Epithelial cell of proximal tubule (primary cell): ENCODE measurements around the gene HOXC9. TPM values are rescaled to one million over a fixed set of nuclear protein-coding genes. Genes with fewer than 3 reads are reported as not detected.

ENCODE experiments used
- DNase-seq: peaks from one replicate; pipeline ENCODE4 v3.0.0-alpha.2; 2011; ENCODE audit warnings: low read depth
- H3K4me3 ChIP-seq: 2 replicates; pipeline ENCODE4 v1.5.1; 2011; ENCODE audit warnings: low read depth, mild to moderate bottlenecking, low read length
- total RNA-seq: library from RNA; depleted of rRNA; stranded (reverse); fragments of >200 nt; gene quantifications from 2 replicates; pipeline ENCODE4 v1.2.3, GENCODE V29; 2015
- TF ChIP-seq, protein P1 (sequence below): conservative IDR thresholded peaks from 2 replicates; pipeline ENCODE4 v1.5.1; 2012; ENCODE audit warnings: low read depth, mild to moderate bottlenecking, low read length

Gene HOXC9
- total RNA-seq, 1 donor from 2014 or later: 11.0 TPM

DNA sequence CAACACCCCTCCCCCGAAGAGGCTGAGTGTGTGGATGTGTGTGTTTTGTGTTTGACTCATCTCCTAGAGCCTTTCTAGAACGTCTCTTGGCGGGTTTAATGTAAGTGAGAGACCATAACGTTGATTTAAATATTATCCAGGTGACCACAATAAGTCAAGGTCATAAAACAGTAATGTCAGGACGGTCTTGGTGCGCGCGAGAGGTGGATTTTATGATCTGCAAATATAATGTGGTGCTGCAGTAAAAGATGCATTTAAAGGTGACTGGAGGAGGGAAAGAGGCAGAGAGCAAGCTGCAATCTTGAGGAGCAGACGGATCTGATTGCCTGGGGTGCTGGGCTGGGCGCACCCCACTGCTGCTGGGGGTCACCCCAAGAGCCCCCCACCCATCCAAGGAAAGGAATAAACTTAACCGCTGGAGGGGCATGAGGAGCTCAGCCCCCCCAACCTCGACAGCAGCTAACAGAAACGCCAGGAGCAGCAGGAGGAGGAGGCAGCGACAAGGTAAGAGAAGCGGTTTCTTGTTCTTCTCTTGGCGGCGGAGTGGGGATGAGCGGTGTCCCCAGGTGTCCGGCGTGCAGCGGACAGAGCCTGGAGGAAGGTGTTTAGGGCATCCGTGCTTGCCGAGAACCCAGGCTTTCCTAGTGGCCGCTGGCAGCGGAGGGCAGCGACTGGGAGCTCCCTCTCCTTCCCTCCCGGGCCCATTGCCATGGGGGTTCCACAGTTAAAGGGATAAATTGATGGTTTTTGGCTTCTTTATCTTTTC is 9.5 kb upstream of the HOXC9 start:
- TF ChIP-seq, protein P1, sequence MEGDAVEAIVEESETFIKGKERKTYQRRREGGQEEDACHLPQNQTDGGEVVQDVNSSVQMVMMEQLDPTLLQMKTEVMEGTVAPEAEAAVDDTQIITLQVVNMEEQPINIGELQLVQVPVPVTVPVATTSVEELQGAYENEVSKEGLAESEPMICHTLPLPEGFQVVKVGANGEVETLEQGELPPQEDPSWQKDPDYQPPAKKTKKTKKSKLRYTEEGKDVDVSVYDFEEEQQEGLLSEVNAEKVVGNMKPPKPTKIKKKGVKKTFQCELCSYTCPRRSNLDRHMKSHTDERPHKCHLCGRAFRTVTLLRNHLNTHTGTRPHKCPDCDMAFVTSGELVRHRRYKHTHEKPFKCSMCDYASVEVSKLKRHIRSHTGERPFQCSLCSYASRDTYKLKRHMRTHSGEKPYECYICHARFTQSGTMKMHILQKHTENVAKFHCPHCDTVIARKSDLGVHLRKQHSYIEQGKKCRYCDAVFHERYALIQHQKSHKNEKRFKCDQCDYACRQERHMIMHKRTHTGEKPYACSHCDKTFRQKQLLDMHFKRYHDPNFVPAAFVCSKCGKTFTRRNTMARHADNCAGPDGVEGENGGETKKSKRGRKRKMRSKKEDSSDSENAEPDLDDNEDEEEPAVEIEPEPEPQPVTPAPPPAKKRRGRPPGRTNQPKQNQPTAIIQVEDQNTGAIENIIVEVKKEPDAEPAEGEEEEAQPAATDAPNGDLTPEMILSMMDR: no peak
- no peak for DNase-seq
- H3K4me3 ChIP-seq: peak overlapping the region; percentile 98

DNA sequence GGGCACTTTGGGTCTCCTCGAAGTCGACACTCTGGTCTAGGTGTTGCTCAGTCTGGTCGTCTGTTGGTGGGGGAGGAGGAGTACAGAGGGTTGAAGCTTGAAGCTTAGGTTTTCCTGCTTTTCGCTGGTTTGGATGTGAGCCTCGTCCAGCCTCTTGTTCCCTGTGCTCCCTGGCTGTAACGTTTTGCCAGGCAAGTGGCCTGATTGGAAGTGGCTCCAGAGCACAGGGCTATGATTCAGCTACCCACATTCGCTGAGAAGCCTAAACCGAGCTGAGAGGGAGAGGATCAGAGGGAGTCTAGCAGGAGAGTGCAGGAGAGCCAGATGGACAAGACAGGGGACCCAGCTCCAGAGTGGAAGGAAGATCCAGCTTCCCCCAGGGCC is 8.9 kb upstream of the HOXC9 start:
- peak overlapping the region; percentile 98 for H3K4me3 ChIP-seq
- no peak for DNase-seq
- TF ChIP-seq, protein P1: no peak

DNA sequence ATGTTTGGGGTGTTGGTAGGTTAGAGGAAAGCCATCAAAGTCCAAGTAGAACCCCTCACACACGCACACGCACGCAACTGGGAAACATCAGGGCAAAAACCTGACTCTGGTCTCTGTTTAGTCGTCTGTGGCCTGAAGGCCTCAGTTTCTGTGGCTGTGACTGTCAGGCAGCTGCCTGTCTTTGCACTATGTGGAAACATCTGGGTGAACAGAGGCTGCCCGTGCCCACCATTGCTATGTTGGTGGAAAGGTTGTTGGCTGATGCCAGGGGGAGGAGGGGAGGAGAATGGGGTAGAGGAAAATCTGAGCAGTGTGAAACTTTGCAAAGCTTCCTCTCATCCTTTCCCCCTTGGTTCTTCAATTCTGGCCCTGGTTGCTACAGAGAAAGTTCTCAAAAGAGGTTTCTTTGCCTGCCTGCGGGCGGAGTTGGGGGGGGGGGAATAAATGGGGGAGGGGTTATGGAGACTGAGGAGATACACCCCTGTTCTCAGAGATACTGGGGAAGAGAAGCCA is 7.5 kb upstream of the HOXC9 start:
- TF ChIP-seq, protein P1: no peak

DNA sequence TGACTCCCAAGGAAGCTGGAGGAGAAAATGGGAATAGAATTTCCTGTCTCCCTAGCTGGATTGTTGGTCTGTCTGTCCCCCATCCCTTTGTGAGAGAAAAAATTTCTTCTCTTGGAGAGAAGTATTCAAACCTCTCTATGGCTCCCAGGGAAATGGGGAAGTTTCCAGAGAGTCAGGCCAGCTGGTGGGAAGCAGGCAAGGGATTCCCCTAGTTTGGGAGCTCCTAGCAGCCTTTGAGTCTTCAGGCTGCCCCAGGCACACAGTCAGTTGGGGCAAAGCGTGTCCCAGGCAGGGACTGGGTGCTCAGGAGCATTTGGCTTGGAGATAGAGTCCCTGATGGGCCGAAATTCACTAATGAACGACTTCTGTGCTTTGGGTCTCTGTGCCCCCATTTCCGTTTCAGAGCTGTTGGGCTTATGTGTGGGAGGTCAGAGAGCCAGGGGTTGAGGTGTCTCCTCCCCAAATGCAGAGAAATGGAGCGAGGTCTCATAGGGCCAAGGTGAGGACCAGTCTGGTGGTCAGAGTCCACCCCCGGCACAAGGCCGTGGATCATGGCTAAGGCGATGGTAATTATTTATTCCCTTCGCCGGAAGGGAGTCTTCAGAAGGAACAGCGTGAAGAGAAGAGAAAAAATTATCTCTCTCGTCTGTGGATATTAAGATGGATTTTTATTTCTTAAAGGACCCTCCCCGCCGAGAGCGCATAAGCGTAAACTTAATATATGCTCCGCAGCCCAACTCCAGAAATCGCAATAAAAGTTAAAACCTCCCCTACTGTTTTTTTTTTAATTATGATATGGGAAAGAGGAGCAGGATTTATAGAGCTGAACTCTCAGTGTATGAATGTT is 6.6 kb upstream of the HOXC9 start:
- no peak for DNase-seq
- H3K4me3 ChIP-seq: peak overlapping the region; percentile 84
- TF ChIP-seq, protein P1: no peak

More for the DNA sequence above, 7.5 kb upstream of the HOXC9 start:
- no peak for DNase-seq
- peak overlapping the region; percentile 98 for H3K4me3 ChIP-seq

DNA sequence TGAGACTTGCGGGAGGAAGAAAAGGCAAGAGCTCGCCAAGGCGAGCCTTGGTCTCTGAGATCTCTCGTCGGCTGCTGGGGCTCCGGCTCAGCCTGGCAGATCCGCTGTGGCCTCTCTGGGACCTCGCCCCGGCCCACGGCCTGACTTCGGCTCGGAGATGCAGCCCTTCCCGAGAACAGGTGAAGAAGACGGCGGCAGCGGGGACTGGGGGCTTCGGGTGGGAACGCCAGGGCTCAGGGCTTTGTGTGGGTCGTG is 6.0 kb upstream of the HOXC9 start:
- TF ChIP-seq, protein P1: no peak
- H3K4me3 ChIP-seq: peak overlapping the region; percentile 84
- no peak for DNase-seq

DNA sequence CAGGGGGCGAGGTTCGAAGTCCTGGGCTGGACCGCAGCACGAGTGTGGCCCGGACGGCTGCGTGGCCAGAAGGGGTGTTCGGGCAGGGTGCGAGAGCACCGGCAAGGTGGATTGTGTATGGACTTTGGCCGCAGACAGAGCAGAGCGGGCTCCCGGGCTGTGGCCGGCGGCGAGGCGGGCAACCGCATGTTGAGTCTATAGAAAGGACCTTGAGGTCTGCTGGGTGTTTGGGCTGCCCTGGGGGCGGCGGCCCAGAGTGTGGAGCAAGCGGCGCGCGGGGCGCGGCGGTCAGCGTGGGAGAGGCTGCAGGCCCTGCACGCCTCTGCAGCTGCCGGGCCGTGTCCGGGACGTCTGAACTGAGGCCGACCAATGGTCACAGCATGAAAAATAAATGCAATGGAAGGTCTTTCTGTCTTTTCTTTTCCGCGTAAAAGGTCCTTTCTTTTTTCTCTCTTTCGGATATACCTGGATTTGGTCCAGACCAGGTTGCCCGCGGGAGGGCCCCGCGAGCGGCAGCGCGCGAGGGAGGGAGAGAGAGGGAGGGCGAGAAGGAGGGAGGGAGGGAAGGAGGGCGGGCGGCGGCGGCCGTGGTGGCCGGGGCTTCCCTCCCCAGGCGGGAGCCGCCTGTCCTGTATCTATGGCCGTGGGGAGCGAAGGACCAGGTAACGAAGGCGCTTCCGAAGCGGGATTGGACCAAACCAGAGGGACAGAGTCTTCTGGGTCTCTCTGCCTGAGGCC is 5.5 kb upstream of the HOXC9 start:
- TF ChIP-seq, protein P1: no peak
- DNase-seq: no peak
- peak overlapping the region; percentile 84 for H3K4me3 ChIP-seq
